NOMO-1 treated with DMSO at 0.1 percent for 48 hours (cell line): Measurements from ENCODE around the gene SUSD2.
A peak's percentile ranks its signal among the peaks of the same experiment; 100 is the strongest.

ENCODE experiments used
- DNase-seq: peaks from one replicate; lab custom pipeline; 2025; ENCODE audit not compliant: unreplicated experiment; lab: John Stamatoyannopoulos, UW

SUSD2 gene

GRCh38 chr22:24153353-24153752 lies 27.9 kb upstream of the SUSD2 start:
- DNase-seq, result no peak

- no peak for DNase-seq
Measured at GRCh38 chr22:24153959-24154358, 27.3 kb upstream of the SUSD2 start.

- no peak for DNase-seq
Measured at GRCh38 chr22:24154826-24155225, 26.5 kb upstream of the SUSD2 start.

- peak; percentile 61 for DNase-seq
Measured at GRCh38 chr22:24155627-24156140, 25.6 kb upstream of the SUSD2 start.

GRCh38 chr22:24156141-24156912 lies 25.0 kb upstream of the SUSD2 start:
- DNase-seq, result peak; percentile 36

- DNase-seq, result peak; percentile 90
Measured at GRCh38 chr22:24156913-24157821, 24.1 kb upstream of the SUSD2 start.

GRCh38 chr22:24157822-24158135 lies 23.5 kb upstream of the SUSD2 start:
- no peak for DNase-seq

- DNase-seq, result no peak
Measured at GRCh38 chr22:24159650-24160049, 21.6 kb upstream of the SUSD2 start.

- DNase-seq, result no peak
Measured at GRCh38 chr22:24160546-24160945, 20.7 kb upstream of the SUSD2 start.

GRCh38 chr22:24161485-24161884 lies 19.8 kb upstream of the SUSD2 start:
- no peak for DNase-seq

GRCh38 chr22:24161909-24162308 lies 19.4 kb upstream of the SUSD2 start:
- DNase-seq, result no peak

GRCh38 chr22:24162436-24162835 lies 18.9 kb upstream of the SUSD2 start:
- no peak for DNase-seq

GRCh38 chr22:24164243-24164642 lies 17.0 kb upstream of the SUSD2 start:
- no peak for DNase-seq

GRCh38 chr22:24164940-24165339 lies 16.3 kb upstream of the SUSD2 start:
- DNase-seq, result no peak

- DNase-seq, result no peak
Measured at GRCh38 chr22:24165673-24166072, 15.6 kb upstream of the SUSD2 start.

- DNase-seq, result no peak
Measured at GRCh38 chr22:24166811-24167210, 14.5 kb upstream of the SUSD2 start.

GRCh38 chr22:24169439-24170058 lies 11.7 kb upstream of the SUSD2 start:
- no peak for DNase-seq

GRCh38 chr22:24170188-24170587 lies 11.1 kb upstream of the SUSD2 start:
- no peak for DNase-seq

GRCh38 chr22:24170632-24171031 lies 10.7 kb upstream of the SUSD2 start:
- no peak for DNase-seq

- no peak for DNase-seq
Measured at GRCh38 chr22:24171822-24172221, 9.5 kb upstream of the SUSD2 start.

- DNase-seq, result peak; percentile 25
Measured at GRCh38 chr22:24175160-24175808, 6.0 kb upstream of the SUSD2 start.
